Ovary (tissue), 9 donors: ENCODE data around the gene DCAF8. TPM values are rescaled to one million over a fixed set of nuclear protein-coding genes. Genes with fewer than 3 reads are reported as not detected.

Experiments
- DNase-seq, 5 donors: peaks; one replicate each; pipeline ENCODE4 v3.0.0-alpha.2; 2019 to 2020
- H3K27ac ChIP-seq, 2 donors: fragments of 200-600 bp; one replicate each; pipeline versions ENCODE4 v1.5.1 to v1.8.0; 2019 to 2022
- H3K27me3 ChIP-seq: fragments of 200-600 bp; one replicate; pipeline ENCODE4 v1.8.0; 2022
- H3K36me3 ChIP-seq: fragments of 200-600 bp; sonication (generic); one replicate; pipeline ENCODE4 v1.5.1; 2019
- H3K4me1 ChIP-seq: one replicate; pipeline ENCODE4 v1.8.1; 2013; ENCODE audit warnings: mild to moderate bottlenecking, moderate library complexity; ENCODE audit not compliant: insufficient read depth
- H3K4me3 ChIP-seq: fragments of 200-600 bp; sonication (generic); one replicate; pipeline ENCODE4 v1.5.1; 2017
- H3K9me3 ChIP-seq, 2 donors: fragments of 200-600 bp in 1 of 2; sonication (generic) in 1 of 2; one replicate each; pipeline versions ENCODE4 v1.5.1 to v1.8.1; 2013 to 2019; ENCODE audit warnings: mild to moderate bottlenecking in 1 of 2, moderate library complexity in 1 of 2
- EP300 ChIP-seq: sonication (generic); formaldehyde crosslinking; IDR thresholded peaks from one replicate; pipeline ENCODE4 v1.6.1; 2017; ENCODE audit warnings: antibody characterized with exemption
- POLR2A ChIP-seq: fragments of 450-650 bp; IDR thresholded peaks from one replicate; pipeline ENCODE4 v1.6.1; 2017; ENCODE audit warnings: antibody characterized with exemption, mild to moderate bottlenecking, moderate library complexity
- WGBS, 3 donors: extraction: QIAGEN DNeasy Blood & Tissue Kit in 1 of 3; methylation state at CpG; one replicate each; pipeline versions ENCODE4 v1.1.5 to v1.1.7; 2013 to 2017; 5-methylcytosine and 5-hydroxymethylcytosine counted together
- intact Hi-C, 4 donors: fragments of 100-400 bp; cut with DNase I; formaldehyde crosslinking; loops; one replicate each; pipeline versions ENCODE4 v1.11.0 to v1.15.1; 2022 to 2023
- polyA plus RNA-seq, 2 donors: library from polyadenylated mRNA; stranded (reverse); fragments of 200-250 nt in 1 of 2; fragments of 350-450 nt in 1 of 2; fragmentation: Illumina TruSeq in 1 of 2; extraction: RNeasy Lipid Tissue Mini Kit (QIAGEN cat#74804) in 1 of 2; gene quantifications; one replicate each; pipeline ENCODE4 v1.2.3, GENCODE V29; 2013 to 2014
- total RNA-seq, 7 donors: library from RNA; depleted of rRNA in 2 of 7; stranded (reverse); fragments of >200 nt in 2 of 7; fragmentation: NEBNext Ultra II Directional in 3 of 7; extraction: Animal tissue kit (Norgen Biotek cat#: 25700) in 3 of 7; gene quantifications; one replicate each; pipeline versions ENCODE4 v1.1.0 to v1.2.4, GENCODE V29; 2016 to 2023
- TF ChIP-seq, protein P1 (sequence below), 3 donors: fragments of 450-650 bp in 2 of 3; fragments of 200-600 bp in 1 of 3; IDR thresholded peaks; one replicate each; pipeline versions ENCODE4 v1.5.1 to v1.8.0; 2016 to 2022; ENCODE audit warnings: antibody characterized with exemption in 3 of 3, mild to moderate bottlenecking in 1 of 3
- donor health status: DM: no; HTN: no; CAD: no; lungs with moderate emphysema.
- donor health status: DM: no; HTN: no; CAD: no.
- donor health status: Bipolar disorder and iron deficiency.
- donor health status: DM: yes; HTN: yes; CAD: no.
- donor health status: DM: no; HTN: no; CAD: no.
- donor health status: DM: yes; HTN: yes; CAD: no.

The DCAF8 gene
- total and polyA plus RNA-seq, 9 donors = 85.2 to 147 (median 104) TPM

DNA sequence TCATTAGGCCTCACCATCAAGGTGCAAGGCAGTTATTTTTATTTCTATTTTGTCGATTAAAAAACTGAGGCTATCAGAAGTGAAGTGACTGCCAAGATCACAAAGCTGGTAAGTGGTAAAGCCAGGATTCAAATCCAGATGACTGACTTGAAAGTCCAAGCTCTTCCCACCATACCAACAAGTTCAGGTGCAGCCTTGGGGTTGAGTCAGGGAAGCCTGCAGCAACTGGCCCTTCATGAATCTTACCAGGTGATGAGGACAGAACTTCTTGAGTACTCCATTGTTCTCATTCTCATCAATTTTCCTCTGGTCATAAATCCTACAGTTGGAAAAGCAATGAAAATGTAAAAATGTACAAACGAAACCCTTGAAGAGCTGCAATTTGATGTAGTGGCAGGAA lies 37.0 kb downstream of the DCAF8 start:
- peaks cover 1% of the 10 kb centered on the region for H3K4me1 ChIP-seq
- H3K36me3 ChIP-seq = no peaks in the 10 kb centered on the region
- H3K9me3 ChIP-seq = no peaks in the 10 kb centered on the region
- intact Hi-C loops = no loop called here
- H3K4me3 ChIP-seq = no peak overlapping the region
- TF ChIP-seq EP300 = no peak
- TF ChIP-seq, protein P1, sequence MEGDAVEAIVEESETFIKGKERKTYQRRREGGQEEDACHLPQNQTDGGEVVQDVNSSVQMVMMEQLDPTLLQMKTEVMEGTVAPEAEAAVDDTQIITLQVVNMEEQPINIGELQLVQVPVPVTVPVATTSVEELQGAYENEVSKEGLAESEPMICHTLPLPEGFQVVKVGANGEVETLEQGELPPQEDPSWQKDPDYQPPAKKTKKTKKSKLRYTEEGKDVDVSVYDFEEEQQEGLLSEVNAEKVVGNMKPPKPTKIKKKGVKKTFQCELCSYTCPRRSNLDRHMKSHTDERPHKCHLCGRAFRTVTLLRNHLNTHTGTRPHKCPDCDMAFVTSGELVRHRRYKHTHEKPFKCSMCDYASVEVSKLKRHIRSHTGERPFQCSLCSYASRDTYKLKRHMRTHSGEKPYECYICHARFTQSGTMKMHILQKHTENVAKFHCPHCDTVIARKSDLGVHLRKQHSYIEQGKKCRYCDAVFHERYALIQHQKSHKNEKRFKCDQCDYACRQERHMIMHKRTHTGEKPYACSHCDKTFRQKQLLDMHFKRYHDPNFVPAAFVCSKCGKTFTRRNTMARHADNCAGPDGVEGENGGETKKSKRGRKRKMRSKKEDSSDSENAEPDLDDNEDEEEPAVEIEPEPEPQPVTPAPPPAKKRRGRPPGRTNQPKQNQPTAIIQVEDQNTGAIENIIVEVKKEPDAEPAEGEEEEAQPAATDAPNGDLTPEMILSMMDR (IDR thresholded peaks at IDR 0.05) = no peak
- H3K27ac ChIP-seq = no peak overlapping the region
- no peaks in the 10 kb centered on the region for H3K27me3 ChIP-seq
- DNase-seq = no peak
- WGBS, 3 donors = 61 to 69% (median 69%) methylated on average over 2 of the region's 2 CpGs

DNA sequence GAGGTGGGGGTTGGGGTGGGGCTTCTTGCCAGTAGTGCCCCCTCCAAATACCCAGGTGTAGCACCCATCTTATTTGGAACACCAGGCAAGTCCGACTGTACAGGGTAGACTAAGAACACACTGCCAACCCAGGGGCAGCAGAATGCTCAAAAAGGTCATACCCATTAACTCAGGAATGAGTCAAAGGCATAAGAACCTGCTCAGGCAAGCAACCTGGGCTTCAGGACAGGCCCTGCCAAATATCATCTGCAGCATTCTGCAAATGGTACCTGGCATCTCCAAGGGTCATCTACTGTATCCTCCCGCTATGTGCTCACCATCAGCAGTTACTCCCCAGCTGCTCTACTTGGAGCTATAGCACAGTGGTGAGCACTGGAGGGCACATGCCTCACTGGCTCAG lies 37.7 kb downstream of the DCAF8 start:
- Histone ChIP-seq H3K27me3 (no peaks in the 10 kb centered on the region), H3K4me3 (no peak overlapping the region), H3K4me1 (peaks cover 1% of the 10 kb centered on the region), H3K27ac (no peak overlapping the region), H3K9me3 (no peaks in the 10 kb centered on the region), H3K36me3 (no peaks in the 10 kb centered on the region)
- DNase-seq = no peak
- 78 to 92% (median 91%) methylated on average over 2 of the region's 2 CpGs for WGBS, 3 donors
- TF ChIP-seq POLR2A (no peak), EP300 (no peak)
- TF ChIP-seq, protein P1 (IDR thresholded peaks at IDR 0.05) = no peak
- intact Hi-C loops = no loop called here

DNA sequence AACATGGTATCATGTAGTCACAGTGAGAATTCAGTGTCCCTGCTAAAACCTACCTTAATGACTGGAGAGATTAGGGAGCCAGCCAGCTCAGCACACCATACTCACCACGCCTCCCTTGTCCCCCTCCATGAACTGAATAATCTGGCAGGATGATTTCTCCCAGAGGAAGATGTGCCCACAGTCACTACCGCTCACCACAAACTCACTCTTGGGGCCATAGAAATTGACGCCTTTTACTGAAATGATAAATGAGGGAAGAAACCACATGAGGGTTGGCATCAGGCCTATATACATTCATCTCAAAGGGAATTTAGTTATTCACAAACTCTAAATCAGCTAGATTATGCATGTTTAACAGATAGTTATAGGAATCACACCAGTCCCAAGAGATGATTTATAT lies 39.8 kb downstream of the DCAF8 start:
- WGBS, 3 donors = 91 to 97% (median 92%) methylated on average over 3 of the region's 3 CpGs
- Histone ChIP-seq H3K27ac (no peak overlapping the region), H3K36me3 (no peaks in the 10 kb centered on the region), H3K9me3 (no peaks in the 10 kb centered on the region), H3K27me3 (no peaks in the 10 kb centered on the region), H3K4me3 (no peak overlapping the region), H3K4me1 (peaks cover 2% of the 10 kb centered on the region)
- intact Hi-C loops = no loop called here
- TF ChIP-seq, protein P1 (IDR thresholded peaks at IDR 0.05) = no peak
- no peak for TF ChIP-seq EP300
- no peak for TF ChIP-seq POLR2A
- no peak for DNase-seq

DNA sequence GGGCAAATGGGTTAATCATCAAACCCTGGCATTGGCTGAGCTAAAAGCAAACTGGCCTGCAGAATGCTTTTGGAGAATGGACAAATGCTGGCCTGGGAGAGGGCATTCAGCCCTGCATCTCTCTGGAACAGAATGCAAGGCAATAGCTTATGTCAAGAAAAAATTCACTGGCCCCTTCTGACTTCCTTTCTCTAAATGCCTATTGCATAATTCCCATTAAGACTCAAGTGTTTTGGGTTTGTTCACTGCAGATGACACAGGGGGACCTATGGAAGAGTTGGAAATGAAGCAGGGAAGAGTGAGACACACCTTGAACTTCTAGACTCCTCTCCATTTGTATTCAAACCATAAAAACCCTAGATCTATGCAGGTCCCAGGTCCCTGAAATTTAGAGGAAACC lies 41.3 kb downstream of the DCAF8 start:
- no peak overlapping the region for H3K27ac ChIP-seq
- peaks cover 2% of the 10 kb centered on the region for H3K4me1 ChIP-seq
- DNase-seq = no peak
- H3K9me3 ChIP-seq = no peaks in the 10 kb centered on the region
- no peak overlapping the region for H3K4me3 ChIP-seq
- TF ChIP-seq, protein P1 (IDR thresholded peaks at IDR 0.05) = no peak
- TF ChIP-seq EP300 = no peak
- no peak for TF ChIP-seq POLR2A
- no peaks in the 10 kb centered on the region for H3K36me3 ChIP-seq
- no peaks in the 10 kb centered on the region for H3K27me3 ChIP-seq
- intact Hi-C loops = no loop called here

DNA sequence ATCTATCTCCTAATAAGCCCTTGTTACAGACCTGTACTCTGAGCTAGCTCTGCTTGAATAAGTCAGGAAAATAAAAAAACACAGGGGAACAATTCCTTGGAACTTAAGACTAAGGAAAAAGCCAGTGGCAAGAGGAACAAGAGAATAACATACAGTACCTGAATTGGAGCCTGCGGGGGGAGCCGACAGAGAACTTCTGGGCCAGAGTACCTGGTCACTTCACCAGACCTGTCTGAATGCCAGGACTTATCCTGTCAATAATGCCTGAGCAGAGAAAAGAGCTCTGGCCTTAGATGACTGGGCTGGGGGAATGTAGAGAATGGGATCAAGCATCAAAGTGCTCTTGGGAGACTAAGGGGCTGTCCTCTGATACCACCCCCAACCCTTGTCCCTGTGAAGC lies 42.0 kb downstream of the DCAF8 start:
- no peak overlapping the region for H3K4me3 ChIP-seq
- TF ChIP-seq EP300 = no peak
- TF ChIP-seq, protein P1 (IDR thresholded peaks at IDR 0.05) = no peak
- no peak for TF ChIP-seq POLR2A
- no peak for DNase-seq
- no peaks in the 10 kb centered on the region for H3K36me3 ChIP-seq
- no peaks in the 10 kb centered on the region for H3K27me3 ChIP-seq
- H3K4me1 ChIP-seq = peaks cover 2% of the 10 kb centered on the region
- no peak overlapping the region for H3K27ac ChIP-seq
- WGBS, 3 donors = 83 to 86% (median 83%) methylated on average over 2 of the region's 2 CpGs
- no peaks in the 10 kb centered on the region for H3K9me3 ChIP-seq
- intact Hi-C loops = no loop called here
